Esophagus squamous epithelium (tissue), 4 donors: ENCODE results near the gene DHRS3.

Experiments
- CTCF ChIP-seq, 6 experiments: fragments of 450-650 bp in 4 of 6; fragments of 200-600 bp in 2 of 6; sonication (generic) in 2 of 6; IDR thresholded peaks; one replicate each; pipeline ENCODE4 v1.5.1; 2016 to 2019; ENCODE audit warnings: antibody characterized with exemption in 6 of 6, mild to moderate bottlenecking in 4 of 6, moderate library complexity in 4 of 6
- POLR2A ChIP-seq, 4 donors: fragments of 450-650 bp; IDR thresholded peaks; one replicate each; pipeline ENCODE4 v1.6.1; 2017; ENCODE audit warnings: antibody characterized with exemption in 4 of 4, mild to moderate bottlenecking in 4 of 4, moderate library complexity in 3 of 4

- no peak for TF ChIP-seq CTCF (IDR thresholded peaks at IDR 0.05)
- no peak for TF ChIP-seq POLR2A (IDR thresholded peaks at IDR 0.05)
Measured at GRCh38 chr1:12591267-12591938, 26.6 kb downstream of the DHRS3 start.
